Measurements from ENCODE around the gene KLHL29. TPM values are rescaled to one million over a fixed set of nuclear protein-coding genes. Genes with fewer than 3 reads are reported as not detected.
A peak's percentile ranks its signal among the peaks of the same experiment; 100 is the strongest.

Gene KLHL29
- total RNA-seq, 1 donor from 2014 or later, result 12.9 TPM

DNA sequence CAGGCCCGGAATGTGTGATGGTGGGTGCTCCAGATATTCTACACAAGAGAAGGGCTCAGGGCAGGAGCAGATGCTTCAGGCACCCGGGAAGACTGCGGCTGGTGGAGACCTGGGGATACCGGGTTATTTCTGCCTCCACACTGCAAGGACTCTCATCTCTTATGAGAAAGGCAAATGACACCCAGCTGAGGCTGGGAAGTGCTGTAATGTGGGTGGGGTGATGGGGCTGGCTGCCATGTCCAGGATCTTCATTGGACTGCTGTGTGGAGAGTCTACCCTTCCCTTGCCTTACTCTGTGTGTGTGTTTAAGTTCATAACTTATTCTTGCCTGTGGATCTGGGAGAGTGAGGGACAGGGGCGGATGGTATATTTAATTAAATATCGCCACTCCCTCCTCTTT, 124.1 kb downstream of the KLHL29 start:
- Histone ChIP-seq H3K9me3 (no peaks in the 10 kb centered on the region), H3K27me3 (ENCODE audit: low read depth) (no peaks in the 10 kb centered on the region), H3K4me3 (no peak overlapping the region), H3K27ac (no peak overlapping the region), H3K36me3 (no peaks in the 10 kb centered on the region), H3K4me1 (peaks cover 34% of the 10 kb centered on the region)
- ATAC-seq (no peak), DNase-seq (peak; percentile 15)
- intact Hi-C loops (cut with DNase I), result no loop called here
- TF ChIP-seq, protein P1, sequence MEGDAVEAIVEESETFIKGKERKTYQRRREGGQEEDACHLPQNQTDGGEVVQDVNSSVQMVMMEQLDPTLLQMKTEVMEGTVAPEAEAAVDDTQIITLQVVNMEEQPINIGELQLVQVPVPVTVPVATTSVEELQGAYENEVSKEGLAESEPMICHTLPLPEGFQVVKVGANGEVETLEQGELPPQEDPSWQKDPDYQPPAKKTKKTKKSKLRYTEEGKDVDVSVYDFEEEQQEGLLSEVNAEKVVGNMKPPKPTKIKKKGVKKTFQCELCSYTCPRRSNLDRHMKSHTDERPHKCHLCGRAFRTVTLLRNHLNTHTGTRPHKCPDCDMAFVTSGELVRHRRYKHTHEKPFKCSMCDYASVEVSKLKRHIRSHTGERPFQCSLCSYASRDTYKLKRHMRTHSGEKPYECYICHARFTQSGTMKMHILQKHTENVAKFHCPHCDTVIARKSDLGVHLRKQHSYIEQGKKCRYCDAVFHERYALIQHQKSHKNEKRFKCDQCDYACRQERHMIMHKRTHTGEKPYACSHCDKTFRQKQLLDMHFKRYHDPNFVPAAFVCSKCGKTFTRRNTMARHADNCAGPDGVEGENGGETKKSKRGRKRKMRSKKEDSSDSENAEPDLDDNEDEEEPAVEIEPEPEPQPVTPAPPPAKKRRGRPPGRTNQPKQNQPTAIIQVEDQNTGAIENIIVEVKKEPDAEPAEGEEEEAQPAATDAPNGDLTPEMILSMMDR (IDR thresholded peaks at IDR 0.05), result no peak

DNA sequence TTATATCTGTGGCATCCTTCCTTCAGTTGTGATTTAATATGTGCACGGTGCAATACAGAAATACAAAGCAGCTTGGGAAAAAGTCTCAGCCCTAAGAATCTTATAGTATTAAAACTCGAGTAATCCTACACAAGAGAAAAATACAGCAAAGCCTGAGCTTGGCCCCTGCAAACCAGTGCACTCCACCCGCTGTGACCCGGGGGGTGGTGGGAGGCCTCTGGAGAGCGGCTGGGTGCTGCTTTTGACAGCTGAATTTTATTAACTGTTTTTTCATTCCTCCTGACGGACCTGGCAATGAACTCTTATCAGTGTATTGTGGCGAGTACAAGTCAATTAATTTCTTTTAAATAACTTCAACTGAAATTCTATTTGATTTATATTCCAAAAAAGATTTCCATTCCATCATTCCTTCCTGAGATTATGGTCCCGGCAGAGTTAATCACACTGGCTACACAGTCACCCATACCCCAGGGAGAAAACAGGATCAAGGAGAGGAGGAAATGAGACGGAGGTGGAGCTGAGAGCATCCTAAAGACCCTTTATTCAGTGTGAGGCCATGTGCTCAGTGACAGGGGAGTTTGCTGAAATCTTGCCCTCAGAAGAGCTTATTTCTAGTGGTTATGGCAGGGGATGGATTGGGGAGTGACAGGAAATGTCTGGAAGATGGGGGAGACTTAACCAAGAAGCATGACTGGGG, 124.8 kb downstream of the KLHL29 start:
- no peaks in the 10 kb centered on the region for H3K36me3 ChIP-seq
- H3K9me3 ChIP-seq, result no peaks in the 10 kb centered on the region
- ATAC-seq, result no peak
- peaks cover 37% of the 10 kb centered on the region for H3K4me1 ChIP-seq
- TF ChIP-seq, protein P1 (IDR thresholded peaks at IDR 0.05), result no peak
- intact Hi-C loops (cut with DNase I), result no loop called here
- H3K27ac ChIP-seq, result no peak overlapping the region
- no peak overlapping the region for H3K4me3 ChIP-seq
- peak; percentile 10 for DNase-seq
- no peaks in the 10 kb centered on the region for H3K27me3 ChIP-seq (ENCODE audit: low read depth)

DNA sequence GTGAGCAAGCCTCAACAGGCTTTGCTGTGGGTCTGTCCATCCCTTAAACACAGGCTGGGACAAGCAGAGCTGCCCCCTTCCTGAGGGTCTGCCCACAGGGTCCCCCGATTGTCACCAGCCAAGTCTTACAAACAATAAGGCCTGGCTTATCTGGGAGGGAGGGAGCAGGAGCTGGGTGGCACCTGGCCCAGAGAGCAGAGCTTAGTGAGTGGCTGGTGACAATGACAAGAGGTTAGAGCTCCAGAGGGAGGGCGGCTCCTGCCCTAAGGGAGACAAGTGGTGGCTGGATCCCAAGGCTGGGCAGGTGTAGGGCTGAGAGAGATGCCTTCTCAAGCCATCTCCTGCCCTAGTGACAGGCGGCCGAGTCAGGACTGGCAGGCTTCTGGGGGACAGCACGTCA, 125.5 kb downstream of the KLHL29 start:
- intact Hi-C loops (cut with DNase I), result no loop called here
- no peaks in the 10 kb centered on the region for H3K9me3 ChIP-seq
- H3K4me3 ChIP-seq, result no peak overlapping the region
- H3K27ac ChIP-seq, result no peak overlapping the region
- no peaks in the 10 kb centered on the region for H3K27me3 ChIP-seq (ENCODE audit: low read depth)
- TF ChIP-seq, protein P1 (IDR thresholded peaks at IDR 0.05), result no peak
- ATAC-seq (peak; percentile 10 to 46), DNase-seq (peak; percentile 50)
- peaks cover 37% of the 10 kb centered on the region for H3K4me1 ChIP-seq
- H3K36me3 ChIP-seq, result no peaks in the 10 kb centered on the region

DNA sequence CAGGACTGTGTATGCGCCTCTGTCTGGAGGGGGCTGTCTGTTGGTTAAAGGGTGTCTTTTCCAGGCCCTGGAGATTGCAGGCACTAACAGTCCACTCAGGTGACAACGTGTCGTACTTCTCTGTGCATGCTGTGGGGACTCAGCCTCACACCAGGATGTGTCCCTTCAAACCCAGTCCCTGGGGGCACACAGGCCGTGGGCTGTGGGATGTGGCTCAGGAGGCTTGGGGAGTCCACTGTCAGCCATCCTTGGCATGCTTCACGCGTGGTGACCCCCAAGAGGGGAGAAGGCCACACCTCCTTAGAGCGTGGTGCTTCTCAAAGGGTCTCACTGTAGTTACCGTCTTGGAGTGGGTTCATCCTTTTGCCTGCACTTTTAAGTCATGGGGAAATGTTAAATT, 127.8 kb downstream of the KLHL29 start:
- Histone ChIP-seq H3K27ac (no peak overlapping the region), H3K9me3 (no peaks in the 10 kb centered on the region), H3K27me3 (ENCODE audit: low read depth) (no peaks in the 10 kb centered on the region), H3K4me3 (no peak overlapping the region), H3K36me3 (no peaks in the 10 kb centered on the region), H3K4me1 (peaks cover 16% of the 10 kb centered on the region)
- DNase-seq, result no peak
- intact Hi-C loops (cut with DNase I), result no loop called here
- no peak for ATAC-seq
- TF ChIP-seq, protein P1 (IDR thresholded peaks at IDR 0.05), result no peak

DNA sequence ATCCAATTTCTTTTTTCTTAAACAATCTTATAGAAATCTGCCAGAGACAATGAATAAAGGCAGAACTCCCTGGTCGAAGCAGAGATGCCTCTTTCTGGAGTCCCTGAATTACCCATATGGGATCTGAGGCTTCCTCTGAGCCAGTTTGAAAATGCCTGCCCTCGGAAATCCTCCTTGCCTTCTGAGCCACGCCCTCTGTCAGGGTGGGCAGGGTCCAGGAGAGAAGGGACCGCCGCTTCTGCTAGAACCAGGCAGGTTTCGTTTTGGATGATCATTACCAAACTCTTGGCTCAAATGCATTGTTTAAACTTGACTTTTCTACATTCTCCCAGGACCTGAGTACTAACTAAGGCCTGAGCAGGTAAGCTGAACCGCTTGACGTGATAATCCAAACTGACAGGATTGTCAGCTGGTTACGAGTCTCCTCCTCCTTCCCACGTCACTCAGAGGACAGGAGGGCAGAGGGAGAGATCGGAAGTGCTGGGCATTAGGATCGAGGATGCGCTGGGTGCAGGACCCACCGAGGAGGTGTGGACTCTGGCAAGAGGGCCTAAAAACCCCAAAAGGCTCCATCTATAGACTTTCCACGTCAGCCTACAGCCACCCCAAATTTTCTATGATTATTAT, 128.4 kb downstream of the KLHL29 start:
- intact Hi-C loops (cut with DNase I), result no loop called here
- peaks cover 10% of the 10 kb centered on the region for H3K4me1 ChIP-seq
- no peak overlapping the region for H3K27ac ChIP-seq
- no peak overlapping the region for H3K4me3 ChIP-seq
- no peaks in the 10 kb centered on the region for H3K9me3 ChIP-seq
- ATAC-seq, result no peak
- no peaks in the 10 kb centered on the region for H3K27me3 ChIP-seq (ENCODE audit: low read depth)
- TF ChIP-seq, protein P1 (IDR thresholded peaks at IDR 0.05), result no peak
- no peak for DNase-seq
- H3K36me3 ChIP-seq, result no peaks in the 10 kb centered on the region
